Stimulated activated CD4-positive, alpha-beta T cell treated with anti-CD3 and anti-CD28 coated beads, Interleukin-2, amount 100 ng/mL, for 24 hours (primary cell): ENCODE measurements around the gene ITPR1.

ENCODE experiments used
- DNase-seq, 2 donors: peaks; one replicate each; pipeline ENCODE4 v3.0.0-alpha.2; 2020

The ITPR1 gene

DNA sequence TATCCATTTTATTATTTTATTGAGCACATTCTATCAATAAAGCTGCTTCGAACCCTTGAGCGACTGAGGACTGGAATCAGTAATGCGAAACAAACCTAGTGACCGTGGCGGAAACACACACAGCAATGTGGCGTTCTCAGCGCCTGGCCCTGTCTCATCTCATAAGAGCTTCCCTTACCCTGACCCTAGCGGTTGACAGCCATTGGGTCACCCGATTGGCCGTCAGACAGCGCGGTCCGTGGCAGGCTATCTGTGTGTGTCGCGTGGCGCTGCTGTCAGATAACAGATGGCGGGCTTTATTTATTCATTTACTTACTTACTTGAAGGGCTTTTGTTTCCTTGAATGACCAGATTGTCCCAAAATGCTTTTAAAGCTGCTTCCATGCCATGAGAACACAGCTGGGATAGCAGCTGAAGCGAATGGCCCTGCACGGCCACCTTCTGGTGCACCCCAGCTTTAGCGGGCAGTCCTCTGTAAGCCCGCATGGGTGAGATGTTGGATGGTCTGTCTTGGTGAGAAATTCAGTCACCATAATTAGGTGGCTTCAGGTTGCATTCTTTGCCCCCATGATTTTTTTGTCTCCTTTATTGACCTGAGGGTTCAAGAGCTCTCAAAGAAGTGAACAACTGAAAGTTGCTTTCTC, 270.6 kb downstream of the ITPR1 start:
- DNase-seq, result no peak

GRCh38 chr3:4765212-4765611, 272.1 kb downstream of the ITPR1 start:
- DNase-seq, result no peak

- no peak for DNase-seq
These were observed 273.1 kb downstream of the ITPR1 start for GRCh38 chr3:4766263-4766662.

DNA sequence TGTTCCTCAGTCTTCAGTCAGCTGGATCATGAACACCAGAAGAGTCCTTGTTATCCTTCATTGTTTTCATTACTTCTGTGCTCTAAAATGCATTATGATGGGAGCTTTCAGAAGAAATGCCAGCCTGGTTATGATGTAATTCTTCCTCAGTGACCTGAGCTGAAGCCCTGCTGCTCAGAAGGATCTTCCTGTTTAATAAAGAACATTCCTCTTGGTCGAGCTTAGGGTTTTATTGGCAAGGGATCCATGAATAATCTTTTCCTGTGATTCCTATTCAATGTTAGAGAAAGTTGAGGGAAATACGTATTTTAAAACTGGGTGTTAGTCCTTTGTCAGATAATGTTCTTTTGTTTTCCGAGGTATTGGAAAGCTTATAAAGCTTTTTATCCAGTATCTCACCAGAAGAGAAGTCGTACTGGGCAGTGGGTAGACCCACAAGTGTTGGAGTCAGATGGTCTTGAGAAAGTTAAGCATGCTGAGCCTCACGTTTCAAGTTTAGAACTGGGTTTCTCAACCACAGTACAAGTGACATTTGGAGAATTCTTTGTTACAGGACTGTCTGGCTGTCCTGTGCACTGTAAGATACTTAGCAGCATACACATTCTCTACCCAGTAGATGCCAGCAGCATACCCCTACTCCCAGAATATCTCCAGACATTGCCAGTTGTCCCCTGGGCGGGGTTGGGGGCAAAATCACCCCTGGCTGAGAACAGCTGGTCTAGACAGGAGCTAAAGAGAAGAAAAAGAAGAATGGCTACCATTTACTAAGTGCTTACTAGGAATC, 273.8 kb downstream of the ITPR1 start:
- no peak for DNase-seq

- DNase-seq, result no peak
These were observed 274.9 kb downstream of the ITPR1 start for GRCh38 chr3:4768021-4768420.

- no peak for DNase-seq
These were observed 275.4 kb downstream of the ITPR1 start for GRCh38 chr3:4768521-4768920.

DNA sequence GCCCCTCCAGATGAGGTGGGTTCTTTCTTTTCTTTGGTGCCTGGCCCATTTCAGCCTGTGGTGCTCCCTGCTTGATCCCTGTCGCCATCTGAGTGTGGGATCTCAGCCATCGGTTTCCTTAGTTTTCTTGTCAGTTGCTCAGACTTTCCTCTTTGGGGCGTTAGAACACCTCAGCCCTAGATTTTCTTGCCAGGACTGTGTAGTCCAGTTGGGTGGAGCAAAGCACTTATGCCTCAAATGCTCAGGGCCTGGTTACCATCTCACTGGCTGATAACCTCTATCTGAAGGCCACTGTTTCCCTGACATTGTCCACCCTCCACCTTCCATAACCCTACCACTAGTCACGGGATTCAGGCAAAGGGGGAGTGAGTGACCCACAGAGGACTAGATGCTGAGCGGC, 277.4 kb downstream of the ITPR1 start:
- DNase-seq, result no peak

GRCh38 chr3:4771243-4771642, 278.1 kb downstream of the ITPR1 start:
- DNase-seq, result no peak

GRCh38 chr3:4772171-4772804, 279.1 kb downstream of the ITPR1 start:
- DNase-seq, result no peak

- DNase-seq, result no peak
These were observed 279.7 kb downstream of the ITPR1 start for GRCh38 chr3:4772858-4773257.

DNA sequence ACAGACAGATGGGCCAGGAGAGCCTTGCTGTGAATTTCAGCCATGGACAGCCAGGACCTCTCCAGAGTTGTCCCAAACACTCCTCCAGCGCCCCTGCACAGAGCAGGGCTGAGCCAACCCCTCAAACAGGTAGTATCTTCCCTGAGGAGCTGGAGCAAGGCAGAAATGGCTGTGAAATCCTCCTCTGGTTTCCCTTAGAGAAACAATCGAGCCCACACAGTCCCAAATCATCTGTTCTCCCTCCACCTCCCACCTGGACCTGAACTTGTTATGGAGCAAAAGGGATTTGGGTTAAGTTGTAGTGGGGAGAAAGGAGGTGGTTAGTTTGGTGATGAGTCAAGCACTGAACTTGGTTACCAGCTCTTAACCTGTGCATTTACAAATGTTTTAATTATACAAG, 280.4 kb downstream of the ITPR1 start:
- no peak for DNase-seq

DNA sequence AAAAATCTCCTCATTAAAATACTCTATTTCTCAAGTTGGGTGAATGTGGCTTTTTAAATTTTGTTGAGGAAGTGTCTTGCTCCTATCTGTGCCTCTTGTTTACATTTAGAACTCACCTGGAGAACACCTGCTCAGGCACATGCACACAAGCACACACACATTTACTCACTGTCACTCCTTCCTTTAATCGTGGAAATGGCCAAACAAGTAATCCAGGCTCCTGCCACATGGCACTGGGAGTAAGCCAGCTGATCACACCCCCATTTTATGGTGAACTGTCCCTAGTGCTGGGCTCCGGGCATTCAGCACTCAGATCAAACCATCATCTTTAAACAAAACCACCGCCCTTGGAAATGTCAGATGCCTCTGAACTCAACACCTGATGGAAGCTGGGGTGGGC, 281.4 kb downstream of the ITPR1 start:
- DNase-seq, result no peak

DNA sequence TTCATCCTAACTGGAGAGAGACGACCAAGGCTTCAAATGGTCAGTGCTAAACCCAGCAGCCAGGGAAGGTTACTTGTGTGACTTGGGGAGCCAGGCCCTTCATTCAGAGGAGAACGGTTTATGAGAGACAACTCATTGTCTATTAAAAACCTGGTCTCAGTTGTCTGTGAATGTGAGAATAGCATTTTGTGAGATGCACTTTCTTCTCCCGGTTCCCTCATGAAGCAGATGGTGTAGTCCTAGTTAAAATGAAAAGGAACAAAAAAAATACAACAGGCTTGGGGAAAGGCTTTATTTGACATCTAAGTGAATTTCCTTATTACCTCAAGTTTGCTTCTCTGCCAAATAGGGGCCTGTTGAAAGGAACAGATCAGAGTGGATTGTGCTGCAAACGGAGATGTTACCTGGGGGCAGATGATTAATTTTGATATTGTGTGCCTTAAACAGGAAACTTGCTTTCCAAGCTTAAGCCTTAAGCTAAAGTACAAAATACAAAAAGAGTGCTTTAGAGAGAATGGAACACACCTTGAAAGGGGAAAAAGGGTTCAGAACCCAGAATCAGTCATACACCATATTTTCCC, 283.3 kb downstream of the ITPR1 start:
- DNase-seq, result no peak

DNA sequence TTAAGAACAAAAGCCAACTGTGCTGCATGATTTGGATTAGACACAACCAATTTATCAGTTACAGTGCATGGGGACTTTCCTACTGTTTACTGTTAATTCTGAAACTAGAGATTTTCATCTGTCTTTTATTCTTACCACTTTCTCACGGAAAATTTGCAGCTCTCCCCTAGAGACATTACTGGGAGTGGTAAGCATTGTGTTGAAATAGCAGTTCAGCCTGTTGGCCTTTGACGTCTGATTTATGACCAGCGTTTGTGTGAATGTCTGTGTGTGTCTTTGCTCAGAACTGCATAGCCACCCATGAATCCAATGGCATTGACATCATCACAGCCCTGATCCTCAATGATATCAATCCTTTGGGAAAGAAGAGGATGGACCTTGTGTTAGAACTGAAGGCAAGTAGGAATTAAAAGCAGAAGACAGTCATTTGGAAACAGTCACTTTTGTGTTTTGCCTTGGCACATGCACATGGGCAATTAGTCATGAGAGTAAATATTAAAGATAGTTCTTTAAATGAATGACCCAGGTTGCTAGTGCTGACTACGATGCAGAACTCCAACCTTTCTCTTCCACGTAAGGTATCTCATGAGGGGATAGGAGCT, 283.9 kb downstream of the ITPR1 start:
- peak in 1 of 2 donors; percentile 18 for DNase-seq

- no peak for DNase-seq
These were observed 285.0 kb downstream of the ITPR1 start for GRCh38 chr3:4778119-4778518.

DNA sequence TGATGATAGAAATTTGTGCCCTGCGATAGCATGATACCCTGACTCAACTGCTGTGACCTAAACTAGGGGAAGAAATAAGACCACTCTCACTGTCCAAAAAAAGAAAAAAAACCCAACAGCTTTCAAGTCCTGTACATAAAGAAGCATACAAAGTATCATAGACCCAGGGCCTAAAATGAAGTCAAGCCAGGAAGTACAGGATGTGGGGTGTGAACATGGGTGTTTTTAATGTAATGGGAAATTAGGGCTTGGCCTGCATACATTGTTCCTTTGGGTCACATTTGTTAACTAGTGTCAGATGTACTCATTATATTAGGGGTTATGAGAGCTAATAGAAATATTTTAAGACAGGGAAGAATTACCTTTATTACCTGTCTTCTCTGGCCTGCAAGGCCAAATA, 285.6 kb downstream of the ITPR1 start:
- DNase-seq, result no peak

GRCh38 chr3:4780545-4780957, 287.4 kb downstream of the ITPR1 start:
- no peak for DNase-seq

DNA sequence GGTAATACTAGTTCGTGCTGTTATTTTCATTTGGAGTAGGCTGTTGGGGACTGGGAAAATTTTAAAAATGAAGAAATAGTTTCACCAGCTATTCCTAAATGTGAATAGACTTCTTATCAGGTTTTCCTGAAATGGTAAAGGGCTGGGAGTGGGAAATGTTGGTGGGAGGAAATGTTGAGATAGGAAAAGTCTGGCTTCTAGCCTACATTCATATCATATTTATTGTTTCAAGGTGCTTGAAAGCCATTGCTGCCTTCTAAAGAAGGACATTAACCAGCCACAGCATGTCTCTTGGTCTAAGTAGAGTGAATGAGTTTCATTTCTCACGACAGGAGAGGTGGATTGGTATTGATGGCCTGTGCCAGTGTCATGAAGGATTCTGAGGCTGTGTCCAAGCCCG, 288.9 kb downstream of the ITPR1 start:
- no peak for DNase-seq

- DNase-seq, result no peak
These were observed 292.4 kb downstream of the ITPR1 start for GRCh38 chr3:4785551-4785950.

- DNase-seq, result no peak
These were observed 293.3 kb downstream of the ITPR1 start for GRCh38 chr3:4786431-4786830.

DNA sequence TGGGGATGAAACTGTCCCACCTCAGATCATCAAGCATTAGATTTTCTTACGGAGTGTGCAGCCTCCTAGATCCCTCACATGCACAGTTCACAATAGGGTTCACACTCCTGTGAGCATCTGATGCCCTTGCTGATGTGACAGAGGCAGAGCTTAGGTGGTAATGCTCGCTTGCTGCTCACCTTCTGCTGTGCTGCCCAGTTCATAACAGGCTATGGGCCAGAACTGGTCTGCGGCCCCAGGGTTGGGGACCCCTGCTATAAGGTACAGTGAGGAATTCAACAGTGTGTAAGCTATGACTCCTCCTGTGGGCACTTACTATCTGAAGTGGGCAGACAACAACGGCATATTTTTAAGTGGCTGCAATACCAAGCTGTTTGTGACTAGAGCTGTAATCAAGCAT, 298.2 kb downstream of the ITPR1 start:
- no peak for DNase-seq

- no peak for DNase-seq
These were observed 300.2 kb downstream of the ITPR1 start for GRCh38 chr3:4793311-4793710.

- no peak for DNase-seq
These were observed 301.2 kb downstream of the ITPR1 start for GRCh38 chr3:4794331-4794730.
